Measurements from ENCODE around the gene EHMT1.

DNA sequence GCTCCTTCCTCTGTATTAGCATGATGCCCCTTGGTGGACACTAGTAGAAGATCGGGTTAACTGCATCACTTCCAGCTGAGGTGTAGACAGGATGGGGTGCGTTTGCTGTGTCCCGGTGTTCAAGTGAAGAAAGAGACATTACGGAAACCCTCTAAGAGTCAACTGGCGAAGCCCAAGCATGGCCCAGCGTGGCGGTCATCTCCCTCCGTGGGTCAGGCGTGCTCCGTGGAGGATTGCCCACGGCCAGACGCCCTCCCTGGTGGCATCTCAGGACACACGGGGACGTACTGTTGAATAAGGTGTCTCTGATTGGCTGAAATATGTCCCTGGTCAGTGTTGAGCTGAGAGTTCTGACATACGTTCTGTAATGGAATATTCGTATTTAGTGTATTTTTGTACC lies 139.3 kb downstream of the EHMT1 start:
- TF ChIP-seq, protein P1, sequence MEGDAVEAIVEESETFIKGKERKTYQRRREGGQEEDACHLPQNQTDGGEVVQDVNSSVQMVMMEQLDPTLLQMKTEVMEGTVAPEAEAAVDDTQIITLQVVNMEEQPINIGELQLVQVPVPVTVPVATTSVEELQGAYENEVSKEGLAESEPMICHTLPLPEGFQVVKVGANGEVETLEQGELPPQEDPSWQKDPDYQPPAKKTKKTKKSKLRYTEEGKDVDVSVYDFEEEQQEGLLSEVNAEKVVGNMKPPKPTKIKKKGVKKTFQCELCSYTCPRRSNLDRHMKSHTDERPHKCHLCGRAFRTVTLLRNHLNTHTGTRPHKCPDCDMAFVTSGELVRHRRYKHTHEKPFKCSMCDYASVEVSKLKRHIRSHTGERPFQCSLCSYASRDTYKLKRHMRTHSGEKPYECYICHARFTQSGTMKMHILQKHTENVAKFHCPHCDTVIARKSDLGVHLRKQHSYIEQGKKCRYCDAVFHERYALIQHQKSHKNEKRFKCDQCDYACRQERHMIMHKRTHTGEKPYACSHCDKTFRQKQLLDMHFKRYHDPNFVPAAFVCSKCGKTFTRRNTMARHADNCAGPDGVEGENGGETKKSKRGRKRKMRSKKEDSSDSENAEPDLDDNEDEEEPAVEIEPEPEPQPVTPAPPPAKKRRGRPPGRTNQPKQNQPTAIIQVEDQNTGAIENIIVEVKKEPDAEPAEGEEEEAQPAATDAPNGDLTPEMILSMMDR (IDR thresholded peaks at IDR 0.05): no peak
- TF ChIP-seq, protein P2, sequence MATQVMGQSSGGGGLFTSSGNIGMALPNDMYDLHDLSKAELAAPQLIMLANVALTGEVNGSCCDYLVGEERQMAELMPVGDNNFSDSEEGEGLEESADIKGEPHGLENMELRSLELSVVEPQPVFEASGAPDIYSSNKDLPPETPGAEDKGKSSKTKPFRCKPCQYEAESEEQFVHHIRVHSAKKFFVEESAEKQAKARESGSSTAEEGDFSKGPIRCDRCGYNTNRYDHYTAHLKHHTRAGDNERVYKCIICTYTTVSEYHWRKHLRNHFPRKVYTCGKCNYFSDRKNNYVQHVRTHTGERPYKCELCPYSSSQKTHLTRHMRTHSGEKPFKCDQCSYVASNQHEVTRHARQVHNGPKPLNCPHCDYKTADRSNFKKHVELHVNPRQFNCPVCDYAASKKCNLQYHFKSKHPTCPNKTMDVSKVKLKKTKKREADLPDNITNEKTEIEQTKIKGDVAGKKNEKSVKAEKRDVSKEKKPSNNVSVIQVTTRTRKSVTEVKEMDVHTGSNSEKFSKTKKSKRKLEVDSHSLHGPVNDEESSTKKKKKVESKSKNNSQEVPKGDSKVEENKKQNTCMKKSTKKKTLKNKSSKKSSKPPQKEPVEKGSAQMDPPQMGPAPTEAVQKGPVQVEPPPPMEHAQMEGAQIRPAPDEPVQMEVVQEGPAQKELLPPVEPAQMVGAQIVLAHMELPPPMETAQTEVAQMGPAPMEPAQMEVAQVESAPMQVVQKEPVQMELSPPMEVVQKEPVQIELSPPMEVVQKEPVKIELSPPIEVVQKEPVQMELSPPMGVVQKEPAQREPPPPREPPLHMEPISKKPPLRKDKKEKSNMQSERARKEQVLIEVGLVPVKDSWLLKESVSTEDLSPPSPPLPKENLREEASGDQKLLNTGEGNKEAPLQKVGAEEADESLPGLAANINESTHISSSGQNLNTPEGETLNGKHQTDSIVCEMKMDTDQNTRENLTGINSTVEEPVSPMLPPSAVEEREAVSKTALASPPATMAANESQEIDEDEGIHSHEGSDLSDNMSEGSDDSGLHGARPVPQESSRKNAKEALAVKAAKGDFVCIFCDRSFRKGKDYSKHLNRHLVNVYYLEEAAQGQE (IDR thresholded peaks at IDR 0.05; ENCODE audit: insufficient read depth in 1 of 2, low read depth in 2 of 2, low read length in 1 of 2): no peak
- TF ChIP-seq POLR2AphosphoS5 (IDR thresholded peaks at IDR 0.05; ENCODE audit: low read depth, low read length): no peak

Measured in Panc1 (cell line).